Measurements from ENCODE around the gene CNTNAP2.

CNTNAP2 gene

DNA sequence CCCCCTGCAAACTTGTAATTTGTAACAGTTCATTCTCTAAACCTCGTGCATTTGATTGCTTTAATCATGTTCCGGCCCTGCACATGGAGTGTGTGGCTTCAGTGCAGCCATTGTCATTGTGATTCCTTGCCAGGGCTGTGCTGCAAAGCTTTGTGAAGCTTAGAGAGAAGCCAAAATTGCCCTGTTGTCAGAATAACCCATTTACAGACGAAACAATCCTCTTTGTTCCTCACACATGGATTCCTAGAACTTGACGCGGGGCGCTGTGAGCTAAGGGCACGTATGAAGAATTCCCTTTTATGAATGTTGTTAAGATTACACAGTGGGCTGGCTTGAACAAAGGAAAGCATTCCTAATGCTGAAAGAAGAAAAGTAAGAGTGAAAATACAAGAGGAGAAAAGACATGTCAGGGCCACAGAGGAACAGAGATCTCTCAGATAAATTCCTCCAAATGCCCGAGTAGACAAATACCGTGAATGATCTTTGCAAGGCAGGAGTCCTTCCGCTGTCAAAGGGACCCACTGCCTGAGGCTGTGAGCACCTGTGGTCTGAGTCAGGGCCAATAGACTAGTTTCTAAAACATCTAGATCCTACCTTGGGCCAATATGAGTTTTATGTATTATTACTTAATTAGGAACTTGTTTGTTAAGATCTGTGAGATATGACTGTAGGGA lies 2268.5 kb downstream of the CNTNAP2 start (continued):
- TF ChIP-seq ZNF155 (tag by site-specific recombination; IDR thresholded peaks at IDR 0.05): no peak
- TF ChIP-seq, protein P1, sequence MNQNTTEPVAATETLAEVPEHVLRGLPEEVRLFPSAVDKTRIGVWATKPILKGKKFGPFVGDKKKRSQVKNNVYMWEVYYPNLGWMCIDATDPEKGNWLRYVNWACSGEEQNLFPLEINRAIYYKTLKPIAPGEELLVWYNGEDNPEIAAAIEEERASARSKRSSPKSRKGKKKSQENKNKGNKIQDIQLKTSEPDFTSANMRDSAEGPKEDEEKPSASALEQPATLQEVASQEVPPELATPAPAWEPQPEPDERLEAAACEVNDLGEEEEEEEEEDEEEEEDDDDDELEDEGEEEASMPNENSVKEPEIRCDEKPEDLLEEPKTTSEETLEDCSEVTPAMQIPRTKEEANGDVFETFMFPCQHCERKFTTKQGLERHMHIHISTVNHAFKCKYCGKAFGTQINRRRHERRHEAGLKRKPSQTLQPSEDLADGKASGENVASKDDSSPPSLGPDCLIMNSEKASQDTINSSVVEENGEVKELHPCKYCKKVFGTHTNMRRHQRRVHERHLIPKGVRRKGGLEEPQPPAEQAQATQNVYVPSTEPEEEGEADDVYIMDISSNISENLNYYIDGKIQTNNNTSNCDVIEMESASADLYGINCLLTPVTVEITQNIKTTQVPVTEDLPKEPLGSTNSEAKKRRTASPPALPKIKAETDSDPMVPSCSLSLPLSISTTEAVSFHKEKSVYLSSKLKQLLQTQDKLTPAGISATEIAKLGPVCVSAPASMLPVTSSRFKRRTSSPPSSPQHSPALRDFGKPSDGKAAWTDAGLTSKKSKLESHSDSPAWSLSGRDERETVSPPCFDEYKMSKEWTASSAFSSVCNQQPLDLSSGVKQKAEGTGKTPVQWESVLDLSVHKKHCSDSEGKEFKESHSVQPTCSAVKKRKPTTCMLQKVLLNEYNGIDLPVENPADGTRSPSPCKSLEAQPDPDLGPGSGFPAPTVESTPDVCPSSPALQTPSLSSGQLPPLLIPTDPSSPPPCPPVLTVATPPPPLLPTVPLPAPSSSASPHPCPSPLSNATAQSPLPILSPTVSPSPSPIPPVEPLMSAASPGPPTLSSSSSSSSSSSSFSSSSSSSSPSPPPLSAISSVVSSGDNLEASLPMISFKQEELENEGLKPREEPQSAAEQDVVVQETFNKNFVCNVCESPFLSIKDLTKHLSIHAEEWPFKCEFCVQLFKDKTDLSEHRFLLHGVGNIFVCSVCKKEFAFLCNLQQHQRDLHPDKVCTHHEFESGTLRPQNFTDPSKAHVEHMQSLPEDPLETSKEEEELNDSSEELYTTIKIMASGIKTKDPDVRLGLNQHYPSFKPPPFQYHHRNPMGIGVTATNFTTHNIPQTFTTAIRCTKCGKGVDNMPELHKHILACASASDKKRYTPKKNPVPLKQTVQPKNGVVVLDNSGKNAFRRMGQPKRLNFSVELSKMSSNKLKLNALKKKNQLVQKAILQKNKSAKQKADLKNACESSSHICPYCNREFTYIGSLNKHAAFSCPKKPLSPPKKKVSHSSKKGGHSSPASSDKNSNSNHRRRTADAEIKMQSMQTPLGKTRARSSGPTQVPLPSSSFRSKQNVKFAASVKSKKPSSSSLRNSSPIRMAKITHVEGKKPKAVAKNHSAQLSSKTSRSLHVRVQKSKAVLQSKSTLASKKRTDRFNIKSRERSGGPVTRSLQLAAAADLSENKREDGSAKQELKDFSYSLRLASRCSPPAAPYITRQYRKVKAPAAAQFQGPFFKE (tag by site-specific recombination; IDR thresholded peaks at IDR 0.05; ENCODE audit: borderline replicate concordance): no peak

DNA sequence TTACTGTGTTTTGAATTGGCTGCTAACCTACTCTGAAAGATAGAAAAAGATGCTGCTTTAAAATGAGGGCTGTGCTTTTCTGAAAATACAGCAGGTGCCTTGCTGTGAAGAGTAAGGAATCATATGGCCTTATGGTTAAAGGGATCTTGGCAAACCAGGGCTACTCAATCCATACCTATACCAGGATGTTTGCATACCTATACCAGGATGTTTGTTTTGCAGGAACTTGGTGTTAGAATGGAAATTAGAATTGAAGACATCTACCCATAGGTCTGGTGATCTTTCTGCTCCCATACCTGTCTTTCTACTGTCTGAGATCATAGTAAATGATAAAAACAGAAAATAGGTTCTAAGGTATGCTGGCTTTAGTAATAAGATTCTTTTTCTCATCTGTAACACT lies 2273.8 kb downstream of the CNTNAP2 start:
- TF ChIP-seq, protein P2, sequence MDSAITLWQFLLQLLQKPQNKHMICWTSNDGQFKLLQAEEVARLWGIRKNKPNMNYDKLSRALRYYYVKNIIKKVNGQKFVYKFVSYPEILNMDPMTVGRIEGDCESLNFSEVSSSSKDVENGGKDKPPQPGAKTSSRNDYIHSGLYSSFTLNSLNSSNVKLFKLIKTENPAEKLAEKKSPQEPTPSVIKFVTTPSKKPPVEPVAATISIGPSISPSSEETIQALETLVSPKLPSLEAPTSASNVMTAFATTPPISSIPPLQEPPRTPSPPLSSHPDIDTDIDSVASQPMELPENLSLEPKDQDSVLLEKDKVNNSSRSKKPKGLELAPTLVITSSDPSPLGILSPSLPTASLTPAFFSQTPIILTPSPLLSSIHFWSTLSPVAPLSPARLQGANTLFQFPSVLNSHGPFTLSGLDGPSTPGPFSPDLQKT (IDR thresholded peaks at IDR 0.05; ENCODE audit: borderline replicate concordance, low read depth, low read length): no peak
- TF ChIP-seq HOXC10 (CRISPR knock-in tag; IDR thresholded peaks at IDR 0.05) (no peak), ZNF112 (tag by site-specific recombination; IDR thresholded peaks at IDR 0.05) (no peak), ZNF10 (tag by site-specific recombination; IDR thresholded peaks at IDR 0.05) (no peak), GLIS1 (tag by site-specific recombination; IDR thresholded peaks at IDR 0.05) (no peak), ZNF19 (tag by site-specific recombination; IDR thresholded peaks at IDR 0.05; ENCODE audit: low read depth) (no peak), ZNF423 (tag by site-specific recombination; IDR thresholded peaks at IDR 0.05) (no peak)
- TF ChIP-seq, protein P3, sequence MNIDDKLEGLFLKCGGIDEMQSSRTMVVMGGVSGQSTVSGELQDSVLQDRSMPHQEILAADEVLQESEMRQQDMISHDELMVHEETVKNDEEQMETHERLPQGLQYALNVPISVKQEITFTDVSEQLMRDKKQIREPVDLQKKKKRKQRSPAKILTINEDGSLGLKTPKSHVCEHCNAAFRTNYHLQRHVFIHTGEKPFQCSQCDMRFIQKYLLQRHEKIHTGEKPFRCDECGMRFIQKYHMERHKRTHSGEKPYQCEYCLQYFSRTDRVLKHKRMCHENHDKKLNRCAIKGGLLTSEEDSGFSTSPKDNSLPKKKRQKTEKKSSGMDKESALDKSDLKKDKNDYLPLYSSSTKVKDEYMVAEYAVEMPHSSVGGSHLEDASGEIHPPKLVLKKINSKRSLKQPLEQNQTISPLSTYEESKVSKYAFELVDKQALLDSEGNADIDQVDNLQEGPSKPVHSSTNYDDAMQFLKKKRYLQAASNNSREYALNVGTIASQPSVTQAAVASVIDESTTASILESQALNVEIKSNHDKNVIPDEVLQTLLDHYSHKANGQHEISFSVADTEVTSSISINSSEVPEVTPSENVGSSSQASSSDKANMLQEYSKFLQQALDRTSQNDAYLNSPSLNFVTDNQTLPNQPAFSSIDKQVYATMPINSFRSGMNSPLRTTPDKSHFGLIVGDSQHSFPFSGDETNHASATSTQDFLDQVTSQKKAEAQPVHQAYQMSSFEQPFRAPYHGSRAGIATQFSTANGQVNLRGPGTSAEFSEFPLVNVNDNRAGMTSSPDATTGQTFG (tag by site-specific recombination; IDR thresholded peaks at IDR 0.05; ENCODE audit: borderline replicate concordance): no peak
- TF ChIP-seq, protein P4, sequence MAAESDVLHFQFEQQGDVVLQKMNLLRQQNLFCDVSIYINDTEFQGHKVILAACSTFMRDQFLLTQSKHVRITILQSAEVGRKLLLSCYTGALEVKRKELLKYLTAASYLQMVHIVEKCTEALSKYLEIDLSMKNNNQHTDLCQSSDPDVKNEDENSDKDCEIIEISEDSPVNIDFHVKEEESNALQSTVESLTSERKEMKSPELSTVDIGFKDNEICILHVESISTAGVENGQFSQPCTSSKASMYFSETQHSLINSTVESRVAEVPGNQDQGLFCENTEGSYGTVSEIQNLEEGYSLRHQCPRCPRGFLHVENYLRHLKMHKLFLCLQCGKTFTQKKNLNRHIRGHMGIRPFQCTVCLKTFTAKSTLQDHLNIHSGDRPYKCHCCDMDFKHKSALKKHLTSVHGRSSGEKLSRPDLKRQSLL (tag by site-specific recombination; IDR thresholded peaks at IDR 0.05): no peak
- H3K4me1 ChIP-seq (ENCODE audit: control insufficient read depth, insufficient read depth, low read length): no peaks in the 10 kb centered on the region
- CTCF ChIA-PET: no interaction called here
- H3K4me3 ChIP-seq (ENCODE audit: low read depth, low read length): no peak overlapping the region
- H3K27ac ChIP-seq (ENCODE audit: extremely low read depth, low read depth, low read length): no peak overlapping the region
- no peaks in the 10 kb centered on the region for H3K9me3 ChIP-seq (ENCODE audit: control insufficient read depth, insufficient read depth, low read depth, low read length)
- H3K36me3 ChIP-seq (ENCODE audit: control insufficient read depth in 2 of 2, insufficient read depth in 1 of 2, low read length in 2 of 2): no peaks in the 10 kb centered on the region; a peak in 1 of 3 replicates
- POLR2A ChIA-PET: no interaction called here

DNA sequence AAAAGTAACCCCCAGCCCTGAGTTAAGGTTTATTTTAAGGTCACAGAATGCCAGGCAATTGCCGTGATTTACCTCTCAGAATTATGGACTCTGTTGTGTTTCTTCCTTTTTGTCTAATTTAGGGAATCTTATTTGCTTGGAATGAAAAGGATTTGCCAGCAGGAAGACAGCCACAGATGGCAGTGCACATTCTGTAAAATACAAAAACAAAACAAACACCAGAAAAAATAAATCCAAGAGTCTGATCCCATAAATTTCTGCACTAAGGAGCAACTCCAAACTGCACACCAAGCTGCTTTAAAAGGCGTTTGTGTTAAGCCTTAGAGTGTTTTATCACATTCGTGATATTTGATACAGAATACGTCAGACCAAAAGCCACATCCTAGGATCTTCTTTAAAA lies 2275.0 kb downstream of the CNTNAP2 start:
- Histone ChIP-seq H3K36me3 (ENCODE audit: control insufficient read depth in 2 of 2, insufficient read depth in 1 of 2, low read length in 2 of 2) (no peaks in the 10 kb centered on the region), H3K9me3 (ENCODE audit: control insufficient read depth, insufficient read depth, low read depth, low read length) (no peaks in the 10 kb centered on the region), H3K4me3 (ENCODE audit: low read depth, low read length) (no peak overlapping the region), H3K4me1 (ENCODE audit: control insufficient read depth, insufficient read depth, low read length) (no peaks in the 10 kb centered on the region), H3K27ac (ENCODE audit: extremely low read depth, low read depth, low read length) (no peak overlapping the region)
- CTCF ChIA-PET: no interaction called here
- POLR2A ChIA-PET: no interaction called here
- TF ChIP-seq ZNF221 (tag by site-specific recombination; IDR thresholded peaks at IDR 0.05; ENCODE audit: borderline replicate concordance) (no peak), ZNF157 (tag by site-specific recombination; IDR thresholded peaks at IDR 0.05) (no peak), ZNF138 (tag by site-specific recombination; IDR thresholded peaks at IDR 0.05; ENCODE audit: borderline replicate concordance) (no peak), ZNF423 (tag by site-specific recombination; IDR thresholded peaks at IDR 0.05) (no peak)
- TF ChIP-seq, protein P5, sequence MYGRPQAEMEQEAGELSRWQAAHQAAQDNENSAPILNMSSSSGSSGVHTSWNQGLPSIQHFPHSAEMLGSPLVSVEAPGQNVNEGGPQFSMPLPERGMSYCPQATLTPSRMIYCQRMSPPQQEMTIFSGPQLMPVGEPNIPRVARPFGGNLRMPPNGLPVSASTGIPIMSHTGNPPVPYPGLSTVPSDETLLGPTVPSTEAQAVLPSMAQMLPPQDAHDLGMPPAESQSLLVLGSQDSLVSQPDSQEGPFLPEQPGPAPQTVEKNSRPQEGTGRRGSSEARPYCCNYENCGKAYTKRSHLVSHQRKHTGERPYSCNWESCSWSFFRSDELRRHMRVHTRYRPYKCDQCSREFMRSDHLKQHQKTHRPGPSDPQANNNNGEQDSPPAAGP (tag by site-specific recombination; IDR thresholded peaks at IDR 0.05): no peak
- TF ChIP-seq, protein P6, sequence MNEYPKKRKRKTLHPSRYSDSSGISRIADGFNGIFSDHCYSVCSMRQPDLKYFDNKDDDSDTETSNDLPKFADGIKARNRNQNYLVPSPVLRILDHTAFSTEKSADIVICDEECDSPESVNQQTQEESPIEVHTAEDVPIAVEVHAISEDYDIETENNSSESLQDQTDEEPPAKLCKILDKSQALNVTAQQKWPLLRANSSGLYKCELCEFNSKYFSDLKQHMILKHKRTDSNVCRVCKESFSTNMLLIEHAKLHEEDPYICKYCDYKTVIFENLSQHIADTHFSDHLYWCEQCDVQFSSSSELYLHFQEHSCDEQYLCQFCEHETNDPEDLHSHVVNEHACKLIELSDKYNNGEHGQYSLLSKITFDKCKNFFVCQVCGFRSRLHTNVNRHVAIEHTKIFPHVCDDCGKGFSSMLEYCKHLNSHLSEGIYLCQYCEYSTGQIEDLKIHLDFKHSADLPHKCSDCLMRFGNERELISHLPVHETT (tag by site-specific recombination; IDR thresholded peaks at IDR 0.05): no peak
